Mesenteric fat pad (tissue), 1 donor: ENCODE data around the gene ILF2. TPM values are rescaled to one million over a fixed set of nuclear protein-coding genes. Genes with fewer than 3 reads are reported as not detected.
"Not testable (repeated sequence)": the region's sequence is repeated elsewhere in the genome, so short reads cannot be mapped to it uniquely, and the experiment has no call there.

Experiments used
- DNase-seq: peaks from one replicate; pipeline ENCODE4 v3.0.0-alpha.2; 2020; ENCODE audit warnings: low spot score
- long read RNA-seq: library from polyadenylated mRNA; unstranded; transcript quantifications from one replicate; pipeline ENCODE4 v2.0.0, GENCODE V29; 2020
- total RNA-seq: library from RNA; stranded (reverse); fragmentation: NEBNext Ultra II Directional; extraction: Animal tissue kit (Norgen Biotek cat#: 25700); gene quantifications from one replicate; pipeline ENCODE4 v1.2.1, GENCODE V29; 2021
- donor health status: DM: yes; HTN: yes; CAD: no.

The ILF2 gene
- 116 TPM for total RNA-seq
- long read RNA-seq, transcript ILF2-201 (14 exons, 1,659 nt): major isoform, 322 of 360 reads
- long read RNA-seq, partial matches to known transcripts: 15 of 360 reads
- long read RNA-seq, other reads (novel, unspliced or antisense): 22 of 360 reads

GRCh38 chr1:153670859-153671627 lies at the start of gene ILF2:
TSS of gene ILF2 (minus strand) at chr1:153670993. CDS start at chr1:153670922, 71 bp downstream.
- peak; percentile 97 for DNase-seq

GRCh38 chr1:153717330-153717729 lies 46.5 kb upstream of the ILF2 start:
- no peak for DNase-seq

GRCh38 chr1:153716211-153716610 lies 45.4 kb upstream of the ILF2 start:
- not testable (repeated sequence) for DNase-seq

GRCh38 chr1:153711026-153711425 lies 40.2 kb upstream of the ILF2 start:
- no peak for DNase-seq

GRCh38 chr1:153705484-153705883 lies 34.7 kb upstream of the ILF2 start:
- no peak for DNase-seq

GRCh38 chr1:153699768-153700167 lies 29.0 kb upstream of the ILF2 start:
- no peak for DNase-seq

- no peak for DNase-seq
These were observed 28.3 kb upstream of the ILF2 start for GRCh38 chr1:153698923-153699714.

GRCh38 chr1:153698020-153698922 lies 27.5 kb upstream of the ILF2 start:
- DNase-seq: no peak

- DNase-seq: no peak
These were observed 26.6 kb upstream of the ILF2 start for GRCh38 chr1:153697191-153698019.

- no peak for DNase-seq
These were observed 25.9 kb upstream of the ILF2 start for GRCh38 chr1:153696741-153697140.

GRCh38 chr1:153693466-153693865 lies 22.7 kb upstream of the ILF2 start:
- DNase-seq: no peak

- DNase-seq: no peak
These were observed 18.0 kb upstream of the ILF2 start for GRCh38 chr1:153688736-153689328.

GRCh38 chr1:153688276-153688675 lies 17.5 kb upstream of the ILF2 start:
- DNase-seq: no peak

- no peak for DNase-seq
These were observed 16.7 kb upstream of the ILF2 start for GRCh38 chr1:153687346-153688125.

GRCh38 chr1:153685544-153686340 lies 14.9 kb upstream of the ILF2 start:
- DNase-seq: no peak

GRCh38 chr1:153684892-153685291 lies 14.1 kb upstream of the ILF2 start:
- no peak for DNase-seq

- DNase-seq: no peak
These were observed 13.1 kb upstream of the ILF2 start for GRCh38 chr1:153683854-153684253.

- DNase-seq: no peak
These were observed 11.9 kb upstream of the ILF2 start for GRCh38 chr1:153682730-153683129.
